Measurements from ENCODE around the gene ADAMTS3.
A peak's percentile ranks its signal among the peaks of the same experiment; 100 is the strongest.

ADAMTS3 gene

DNA sequence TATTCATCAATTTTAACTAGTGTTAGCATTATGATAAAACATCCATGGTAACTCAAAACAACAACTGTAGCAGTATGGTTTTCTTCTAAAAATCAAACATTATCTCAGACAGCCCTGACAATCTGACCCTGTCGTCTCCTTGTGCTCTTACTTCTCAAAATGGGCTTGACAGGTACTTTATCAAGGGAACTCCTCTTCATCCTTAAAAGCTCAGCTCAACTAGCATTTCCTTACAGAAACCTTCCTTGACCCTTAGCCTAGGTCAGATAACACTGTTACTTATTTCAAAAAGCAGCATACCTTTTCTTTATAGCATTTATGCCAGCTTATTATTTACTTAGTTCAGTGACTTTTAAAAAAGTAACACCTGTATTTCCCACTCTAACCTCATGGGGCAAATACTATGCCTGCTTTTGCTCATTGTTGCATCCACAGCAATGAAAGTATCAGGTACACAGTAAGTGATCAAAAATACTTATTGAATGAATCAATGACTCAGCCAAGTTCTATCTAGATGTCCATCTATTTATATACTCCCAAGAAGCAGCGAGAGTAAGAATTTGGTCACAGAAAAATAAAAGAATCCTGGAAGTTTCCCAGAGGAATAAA lies 41.9 kb downstream of the ADAMTS3 start:
- WGBS: 86% methylated on average over 2 of the region's 2 CpGs
- H2BK5ac ChIP-seq (ENCODE audit: low read depth, low read length, poor library complexity, severe bottlenecking): no peak overlapping the region
- no peak overlapping the region for H2AFZ ChIP-seq (ENCODE audit: low read depth, low read length)
- H3K4me3 ChIP-seq (ENCODE audit: insufficient read depth in 1 of 2, low read depth in 1 of 2, low read length in 2 of 2): no peak overlapping the region
- H3K4me2 ChIP-seq (ENCODE audit: low read length, poor library complexity, severe bottlenecking): no peak overlapping the region
- H4K8ac ChIP-seq (ENCODE audit: low read length): no peak overlapping the region
- H3K4me1 ChIP-seq (ENCODE audit: control insufficient read depth, insufficient read depth, low read depth, low read length): peaks cover 2% of the 10 kb centered on the region
- no peak overlapping the region for H3K27ac ChIP-seq (ENCODE audit: low read length, poor library complexity, severe bottlenecking)
- H3K23ac ChIP-seq (ENCODE audit: low read length in 2 of 2): no peak overlapping the region
- no peak overlapping the region for H4K91ac ChIP-seq (ENCODE audit: low read length)
- no peak overlapping the region for H2BK12ac ChIP-seq (ENCODE audit: low read length in 2 of 2)
- no peaks in the 10 kb centered on the region for H3K27me3 ChIP-seq (ENCODE audit: control insufficient read depth in 1 of 2, insufficient read depth in 1 of 2, low read length in 2 of 2)
- no peak overlapping the region for H3K4ac ChIP-seq (ENCODE audit: low read depth in 1 of 2, low read length in 2 of 2)
- H3K36me3 ChIP-seq (ENCODE audit: control insufficient read depth in 1 of 2, insufficient read depth in 2 of 2, low read depth in 1 of 2, low read length in 2 of 2): no peaks in the 10 kb centered on the region
- DNase-seq: no peak
- H3K9ac ChIP-seq (ENCODE audit: low read length): no peak overlapping the region
- no peak overlapping the region for H2BK15ac ChIP-seq (ENCODE audit: low read depth, poor library complexity, severe bottlenecking)
- no peak overlapping the region for H2BK120ac ChIP-seq (ENCODE audit: low read depth, low read length)
- H3K18ac ChIP-seq (ENCODE audit: low read depth in 1 of 2, low read length in 2 of 2): no peak overlapping the region
- H2AK5ac ChIP-seq (ENCODE audit: low read length, severe bottlenecking): no peak overlapping the region
- H3K9me3 ChIP-seq (ENCODE audit: control insufficient read depth, low read length): no peaks in the 10 kb centered on the region
- H3K14ac ChIP-seq (ENCODE audit: low read length in 2 of 2): no peak overlapping the region
- H3K79me1 ChIP-seq (replicated peaks; ENCODE audit: low read length, poor library complexity, severe bottlenecking): peaks cover 1% of the 10 kb centered on the region

DNA sequence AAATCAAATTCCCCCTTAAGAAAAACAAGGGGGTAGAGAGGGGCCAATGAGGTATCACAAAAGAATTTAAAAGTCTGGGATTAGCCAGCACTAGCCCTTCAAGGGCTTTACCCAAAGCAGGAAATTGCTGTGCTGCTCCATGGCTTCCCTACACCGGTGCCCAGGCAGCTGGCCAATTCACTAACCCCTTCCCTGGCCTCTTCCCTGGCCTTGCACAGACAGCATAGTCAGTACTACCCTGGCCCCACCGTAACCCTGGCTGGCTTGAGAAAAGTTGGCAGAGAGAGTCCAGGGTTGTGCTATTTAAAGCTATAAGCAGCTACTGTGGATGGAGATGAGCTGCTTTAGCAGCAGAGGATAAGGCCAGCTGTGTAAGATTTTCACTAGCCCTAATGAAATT lies 43.1 kb downstream of the ADAMTS3 start:
- Histone ChIP-seq H3K9ac (ENCODE audit: low read length) (no peak overlapping the region), H4K8ac (ENCODE audit: low read length) (no peak overlapping the region), H2BK5ac (ENCODE audit: low read depth, low read length, poor library complexity, severe bottlenecking) (no peak overlapping the region), H2BK15ac (ENCODE audit: low read depth, poor library complexity, severe bottlenecking) (no peak overlapping the region), H3K79me1 (replicated peaks; ENCODE audit: low read length, poor library complexity, severe bottlenecking) (peaks cover 1% of the 10 kb centered on the region), H2BK12ac (ENCODE audit: low read length in 2 of 2) (no peak overlapping the region), H3K27me3 (ENCODE audit: control insufficient read depth in 1 of 2, insufficient read depth in 1 of 2, low read length in 2 of 2) (no peaks in the 10 kb centered on the region), H3K18ac (ENCODE audit: low read depth in 1 of 2, low read length in 2 of 2) (no peak overlapping the region), H3K9me3 (ENCODE audit: control insufficient read depth, low read length) (no peaks in the 10 kb centered on the region), H2BK120ac (ENCODE audit: low read depth, low read length) (no peak overlapping the region), H3K4ac (ENCODE audit: low read depth in 1 of 2, low read length in 2 of 2) (no peak overlapping the region), H3K27ac (ENCODE audit: low read length, poor library complexity, severe bottlenecking) (no peak overlapping the region), H3K4me3 (ENCODE audit: insufficient read depth in 1 of 2, low read depth in 1 of 2, low read length in 2 of 2) (no peak overlapping the region), H2AFZ (ENCODE audit: low read depth, low read length) (no peak overlapping the region), H3K23ac (ENCODE audit: low read length in 2 of 2) (no peak overlapping the region), H3K14ac (ENCODE audit: low read length in 2 of 2) (peak overlapping the region in 1 of 2 experiments; percentile 71), H3K36me3 (ENCODE audit: control insufficient read depth in 1 of 2, insufficient read depth in 2 of 2, low read depth in 1 of 2, low read length in 2 of 2) (no peaks in the 10 kb centered on the region), H3K4me2 (ENCODE audit: low read length, poor library complexity, severe bottlenecking) (no peak overlapping the region), H3K4me1 (ENCODE audit: control insufficient read depth, insufficient read depth, low read depth, low read length) (peaks cover 2% of the 10 kb centered on the region), H4K91ac (ENCODE audit: low read length) (no peak overlapping the region), H2AK5ac (ENCODE audit: low read length, severe bottlenecking) (no peak overlapping the region)
- WGBS: 71% methylated on average over 1 of the region's 2 CpGs
- DNase-seq: peak; percentile 26

DNA sequence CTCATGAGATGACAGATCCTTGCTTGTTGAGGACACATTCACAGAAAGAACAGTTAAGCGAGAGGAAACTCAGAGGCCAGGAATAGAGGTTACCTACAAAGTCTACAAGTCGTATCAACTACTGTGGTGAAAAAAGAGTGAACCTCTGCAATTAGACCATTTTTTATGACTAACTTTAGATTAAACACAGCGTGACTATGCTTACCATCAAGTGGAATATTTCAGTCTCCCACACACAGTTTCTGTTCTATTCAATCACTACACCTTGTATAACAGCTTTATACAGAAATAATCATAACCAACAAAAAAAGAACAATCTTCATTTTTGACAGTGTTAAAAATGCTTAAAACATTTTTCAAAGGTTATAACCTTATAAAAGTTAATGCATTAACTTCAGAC lies 46.6 kb downstream of the ADAMTS3 start:
- Histone ChIP-seq H2BK12ac (ENCODE audit: low read length in 2 of 2) (no peak overlapping the region), H3K4me1 (ENCODE audit: control insufficient read depth, insufficient read depth, low read depth, low read length) (peaks cover 2% of the 10 kb centered on the region), H4K8ac (ENCODE audit: low read length) (no peak overlapping the region), H3K4me2 (ENCODE audit: low read length, poor library complexity, severe bottlenecking) (no peak overlapping the region), H2BK120ac (ENCODE audit: low read depth, low read length) (no peak overlapping the region), H3K79me1 (replicated peaks; ENCODE audit: low read length, poor library complexity, severe bottlenecking) (no peaks in the 10 kb centered on the region), H3K14ac (ENCODE audit: low read length in 2 of 2) (no peak overlapping the region), H3K27ac (ENCODE audit: low read length, poor library complexity, severe bottlenecking) (no peak overlapping the region), H3K23ac (ENCODE audit: low read length in 2 of 2) (no peak overlapping the region), H3K36me3 (ENCODE audit: control insufficient read depth in 1 of 2, insufficient read depth in 2 of 2, low read depth in 1 of 2, low read length in 2 of 2) (no peaks in the 10 kb centered on the region), H3K9ac (ENCODE audit: low read length) (no peak overlapping the region), H2AK5ac (ENCODE audit: low read length, severe bottlenecking) (no peak overlapping the region), H3K4me3 (ENCODE audit: insufficient read depth in 1 of 2, low read depth in 1 of 2, low read length in 2 of 2) (no peak overlapping the region), H2AFZ (ENCODE audit: low read depth, low read length) (no peak overlapping the region), H3K27me3 (ENCODE audit: control insufficient read depth in 1 of 2, insufficient read depth in 1 of 2, low read length in 2 of 2) (no peaks in the 10 kb centered on the region), H3K9me3 (ENCODE audit: control insufficient read depth, low read length) (no peaks in the 10 kb centered on the region), H2BK5ac (ENCODE audit: low read depth, low read length, poor library complexity, severe bottlenecking) (no peak overlapping the region), H4K91ac (ENCODE audit: low read length) (no peak overlapping the region), H3K4ac (ENCODE audit: low read depth in 1 of 2, low read length in 2 of 2) (no peak overlapping the region), H3K18ac (ENCODE audit: low read depth in 1 of 2, low read length in 2 of 2) (no peak overlapping the region), H2BK15ac (ENCODE audit: low read depth, poor library complexity, severe bottlenecking) (no peak overlapping the region)
- WGBS: 93% methylated on average over 3 of the region's 3 CpGs
- no peak for DNase-seq

DNA sequence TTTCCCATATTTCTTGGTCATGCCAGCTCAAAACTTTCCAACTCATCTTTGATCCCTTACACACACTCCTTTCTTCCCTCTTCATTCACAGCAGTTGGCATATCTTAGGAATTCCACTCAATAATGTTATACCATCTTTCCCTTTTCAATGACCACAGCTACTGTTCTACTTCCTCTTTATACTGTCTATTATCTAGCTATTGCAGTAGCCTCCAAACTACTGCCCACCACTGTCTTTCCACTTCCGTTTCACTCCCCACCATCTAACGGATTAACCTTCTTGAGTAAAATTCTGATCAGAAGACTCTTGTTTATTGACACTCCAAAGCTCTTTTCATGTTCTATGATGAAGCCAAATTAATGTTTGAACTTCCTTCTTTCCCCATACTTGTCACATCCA lies 55.8 kb downstream of the ADAMTS3 start:
- whole genome bisulfite sequencing: 92% methylated on average over 2 of the region's 2 CpGs
- H3K9ac ChIP-seq (ENCODE audit: low read length): no peak overlapping the region
- no peak overlapping the region for H2BK12ac ChIP-seq (ENCODE audit: low read length in 2 of 2)
- no peak overlapping the region for H3K4me3 ChIP-seq (ENCODE audit: insufficient read depth in 1 of 2, low read depth in 1 of 2, low read length in 2 of 2)
- H3K27ac ChIP-seq (ENCODE audit: low read length, poor library complexity, severe bottlenecking): no peak overlapping the region
- H2BK120ac ChIP-seq (ENCODE audit: low read depth, low read length): no peak overlapping the region
- H2AK5ac ChIP-seq (ENCODE audit: low read length, severe bottlenecking): no peak overlapping the region
- H3K9me3 ChIP-seq (ENCODE audit: control insufficient read depth, low read length): no peaks in the 10 kb centered on the region
- H2BK15ac ChIP-seq (ENCODE audit: low read depth, poor library complexity, severe bottlenecking): no peak overlapping the region
- H2BK5ac ChIP-seq (ENCODE audit: low read depth, low read length, poor library complexity, severe bottlenecking): no peak overlapping the region
- H3K23ac ChIP-seq (ENCODE audit: low read length in 2 of 2): no peak overlapping the region
- H3K27me3 ChIP-seq (ENCODE audit: control insufficient read depth in 1 of 2, insufficient read depth in 1 of 2, low read length in 2 of 2): no peaks in the 10 kb centered on the region
- no peak for DNase-seq
- no peak overlapping the region for H4K8ac ChIP-seq (ENCODE audit: low read length)
- H3K36me3 ChIP-seq (ENCODE audit: control insufficient read depth in 1 of 2, insufficient read depth in 2 of 2, low read depth in 1 of 2, low read length in 2 of 2): no peaks in the 10 kb centered on the region
- no peak overlapping the region for H3K18ac ChIP-seq (ENCODE audit: low read depth in 1 of 2, low read length in 2 of 2)
- H2AFZ ChIP-seq (ENCODE audit: low read depth, low read length): no peak overlapping the region
- peaks cover 2% of the 10 kb centered on the region for H3K79me1 ChIP-seq (replicated peaks; ENCODE audit: low read length, poor library complexity, severe bottlenecking)
- H3K14ac ChIP-seq (ENCODE audit: low read length in 2 of 2): no peak overlapping the region
- H3K4ac ChIP-seq (ENCODE audit: low read depth in 1 of 2, low read length in 2 of 2): no peak overlapping the region
- no peak overlapping the region for H4K91ac ChIP-seq (ENCODE audit: low read length)
- H3K4me1 ChIP-seq (ENCODE audit: control insufficient read depth, insufficient read depth, low read depth, low read length): no peaks in the 10 kb centered on the region
- H3K4me2 ChIP-seq (ENCODE audit: low read length, poor library complexity, severe bottlenecking): no peak overlapping the region
